Endodermal cell (in vitro differentiated cells): ENCODE measurements around the gene PHOSPHO1. TPM values are rescaled to one million over a fixed set of nuclear protein-coding genes. Genes with fewer than 3 reads are reported as not detected.
"Not testable (repeated sequence)": the region's sequence is repeated elsewhere in the genome, so short reads cannot be mapped to it uniquely, and the experiment has no call there.

Experiments
- DNase-seq: peaks from one replicate; pipeline ENCODE4 v3.0.0-alpha.2; 2017
- H3K27ac ChIP-seq: 2 replicates; pipeline ENCODE4 v1.5.1; 2013; ENCODE audit warnings: mild to moderate bottlenecking, low read depth, low read length, moderate library complexity
- H3K27me3 ChIP-seq: 2 replicates; pipeline ENCODE4 v1.6.1; 2013; ENCODE audit warnings: mild to moderate bottlenecking, low read length, moderate library complexity; ENCODE audit not compliant: insufficient read depth, control insufficient read depth, poor library complexity, severe bottlenecking
- H3K36me3 ChIP-seq: 2 replicates; pipeline ENCODE4 v1.7.0; 2013; ENCODE audit warnings: mild to moderate bottlenecking, low read length, moderate library complexity; ENCODE audit not compliant: control insufficient read depth, insufficient read depth
- H3K4me1 ChIP-seq: one replicate; pipeline ENCODE4 v1.7.0; 2013; ENCODE audit warnings: low read length; ENCODE audit not compliant: control insufficient read depth, insufficient read depth
- H3K4me3 ChIP-seq: 2 replicates; pipeline ENCODE4 v1.5.1; 2013; ENCODE audit warnings: mild to moderate bottlenecking, low read length, moderate library complexity
- H3K9ac ChIP-seq: 2 replicates; pipeline ENCODE4 v1.6.1; 2013; ENCODE audit warnings: mild to moderate bottlenecking, low read length, moderate library complexity; ENCODE audit not compliant: poor library complexity, severe bottlenecking; ENCODE audit errors: extremely low read depth
- H3K9me3 ChIP-seq: 2 replicates; pipeline ENCODE4 v1.6.1; 2013; ENCODE audit warnings: mild to moderate bottlenecking, low read length, moderate library complexity; ENCODE audit not compliant: control insufficient read depth
- H3K27ac Mint-ChIP-seq: 2 replicates; pipeline ENCODE4 v1.8.0; 2020; ENCODE audit warnings: mixed read lengths
- H3K27me3 Mint-ChIP-seq: 2 replicates; pipeline ENCODE4 v1.8.0; 2021; ENCODE audit warnings: mild to moderate bottlenecking, mixed read lengths; ENCODE audit not compliant: insufficient read depth
- H3K36me3 Mint-ChIP-seq: 2 replicates; pipeline ENCODE4 v1.8.0; 2020; ENCODE audit warnings: low read depth, mixed read lengths
- H3K4me1 Mint-ChIP-seq: 2 replicates; pipeline ENCODE4 v1.8.0; 2020; ENCODE audit warnings: mixed read lengths
- H3K4me3 Mint-ChIP-seq: 2 replicates; pipeline ENCODE4 v1.8.0; 2020; ENCODE audit warnings: mild to moderate bottlenecking, moderate library complexity, mixed read lengths
- H3K9me3 Mint-ChIP-seq: 2 replicates; pipeline ENCODE4 v1.8.0; 2020; ENCODE audit warnings: mild to moderate bottlenecking, mixed read lengths
- CTCF ChIP-seq: fragments of 200-600 bp; sonication (generic); conservative IDR thresholded peaks from 2 replicates; pipeline ENCODE4 v1.5.0; 2021; ENCODE audit warnings: antibody characterized with exemption, mild to moderate bottlenecking
- WGBS, 2 experiments: methylation state at CpG; one replicate each; pipeline versions ENCODE4 v1.1.5 to v1.1.7; 2013; ENCODE audit warnings: missing lambda C conversion rate in 2 of 2, mixed read lengths in 1 of 2; ENCODE audit not compliant: insufficient coverage in 1 of 2, insufficient read length in 1 of 2; 5-methylcytosine and 5-hydroxymethylcytosine counted together
- total RNA-seq, 2 donors: library from RNA; stranded (reverse); fragmentation: NEBNext Ultra II Directional in 1 of 2; extraction: Animal tissue kit (Norgen Biotek cat#: 25700) in 1 of 2; gene quantifications; 2 replicates in 1 of 2; 3 replicates in 1 of 2; pipeline ENCODE4 v1.2.1, GENCODE V29; 2021

The PHOSPHO1 gene
- total RNA-seq, 2 donors from 2014 or later = 0.82 to 1.3 TPM

GRCh38 chr17:49267912-49268311 lies 37.3 kb upstream of the PHOSPHO1 start:
- Histone ChIP-seq H3K4me3 (no peak overlapping the region), H3K9me3 (no peaks in the 10 kb centered on the region), H3K4me1 (no peaks in the 10 kb centered on the region), H3K27ac (no peak overlapping the region), H3K9ac (no peak overlapping the region), H3K36me3 (no peaks in the 10 kb centered on the region), H3K27me3 (no peaks in the 10 kb centered on the region)
- no peak for DNase-seq
- H3K9me3 Mint-ChIP-seq = no peaks in the 10 kb centered on the region
- H3K4me3 Mint-ChIP-seq = no peak overlapping the region
- H3K27ac Mint-ChIP-seq = no peak overlapping the region
- WGBS, 2 experiments = 91 to 94% methylated on average over 3 of the region's 3 CpGs
- H3K4me1 Mint-ChIP-seq = peaks cover 4% of the 10 kb centered on the region
- H3K36me3 Mint-ChIP-seq = no peaks in the 10 kb centered on the region
- H3K27me3 Mint-ChIP-seq = peaks cover 5% of the 10 kb centered on the region
- no peak for TF ChIP-seq CTCF

GRCh38 chr17:49266233-49266632 lies 35.6 kb upstream of the PHOSPHO1 start:
- WGBS, 2 experiments = 96 to 100% methylated on average over 2 of the region's 2 CpGs
- H3K27ac Mint-ChIP-seq = no peak overlapping the region
- H3K9me3 Mint-ChIP-seq = no peaks in the 10 kb centered on the region
- no peak for DNase-seq
- Histone ChIP-seq H3K9ac (no peak overlapping the region), H3K4me1 (no peaks in the 10 kb centered on the region), H3K27me3 (peaks cover 3% of the 10 kb centered on the region), H3K36me3 (no peaks in the 10 kb centered on the region), H3K27ac (no peak overlapping the region), H3K9me3 (no peaks in the 10 kb centered on the region), H3K4me3 (no peak overlapping the region)
- no peaks in the 10 kb centered on the region for H3K36me3 Mint-ChIP-seq
- no peak for TF ChIP-seq CTCF
- no peak overlapping the region for H3K4me3 Mint-ChIP-seq
- H3K4me1 Mint-ChIP-seq = peaks cover 4% of the 10 kb centered on the region
- H3K27me3 Mint-ChIP-seq = peaks cover 10% of the 10 kb centered on the region

- not testable (repeated sequence) for H3K4me3 Mint-ChIP-seq
Observed at GRCh38 chr17:49261540-49261939, 31.0 kb upstream of the PHOSPHO1 start.

More at GRCh38 chr17:49261540-49261939, 31.0 kb upstream of the PHOSPHO1 start:
- H3K27me3 Mint-ChIP-seq = peaks cover 26% of the 10 kb centered on the region
- peaks cover 18% of the 10 kb centered on the region for H3K27me3 ChIP-seq
- H3K36me3 Mint-ChIP-seq, H3K27ac Mint-ChIP-seq, H3K27ac ChIP-seq, H3K4me1 ChIP-seq, H3K4me1 Mint-ChIP-seq, DNase-seq, H3K9ac ChIP-seq, H3K36me3 ChIP-seq, H3K9me3 ChIP-seq, H3K9me3 Mint-ChIP-seq, H3K4me3 ChIP-seq: not testable (repeated sequence)
- 92 to 96% methylated on average over 3 to 9 of the region's 9 CpGs for WGBS, 2 experiments
- TF ChIP-seq CTCF = peak; percentile 52
